Upper lobe of left lung (tissue), 4 donors: ENCODE measurements around the gene ST8SIA6.

Experiments used
- CTCF ChIP-seq, 6 experiments: fragments of 450-650 bp in 4 of 6; fragments of 200-600 bp in 2 of 6; sonication (generic) in 2 of 6; IDR thresholded peaks; one replicate each; pipeline ENCODE4 v1.5.1; 2016 to 2019; ENCODE audit warnings: antibody characterized with exemption in 6 of 6
- EP300 ChIP-seq, 4 donors: sonication (generic); formaldehyde crosslinking; IDR thresholded peaks; one replicate each; pipeline ENCODE4 v1.5.1; 2017; ENCODE audit warnings: antibody characterized with exemption in 4 of 4, control low read depth in 2 of 4
- POLR2A ChIP-seq, 4 donors: fragments of 450-650 bp; IDR thresholded peaks; one replicate each; pipeline ENCODE4 v1.5.1; 2016 to 2017; ENCODE audit warnings: antibody characterized with exemption in 4 of 4, mild to moderate bottlenecking in 2 of 4
- POLR2AphosphoS5 ChIP-seq, 2 donors: sonication (generic); formaldehyde crosslinking; IDR thresholded peaks; one replicate each; pipeline ENCODE4 v1.5.1; 2017; ENCODE audit warnings: antibody characterized with exemption in 2 of 2

- no peak for TF ChIP-seq POLR2A (IDR thresholded peaks at IDR 0.05)
- no peak for TF ChIP-seq POLR2AphosphoS5 (IDR thresholded peaks at IDR 0.05)
- no peak for TF ChIP-seq CTCF (IDR thresholded peaks at IDR 0.05)
- no peak for TF ChIP-seq EP300 (IDR thresholded peaks at IDR 0.05)
Observed at GRCh38 chr10:17375936-17376584, 78.3 kb downstream of the ST8SIA6 start.
